ENCODE results near the gene SCAF11.

Gene SCAF11

GRCh38 chr12:45914090-45914489, 76.3 kb downstream of the SCAF11 start:
- peak; percentile 30 for DNase-seq (ENCODE audit: low spot score)
- TF ChIP-seq CTCF (IDR thresholded peaks at IDR 0.05; ENCODE audit: extremely low read depth, missing control alignments) = no peak

DNA sequence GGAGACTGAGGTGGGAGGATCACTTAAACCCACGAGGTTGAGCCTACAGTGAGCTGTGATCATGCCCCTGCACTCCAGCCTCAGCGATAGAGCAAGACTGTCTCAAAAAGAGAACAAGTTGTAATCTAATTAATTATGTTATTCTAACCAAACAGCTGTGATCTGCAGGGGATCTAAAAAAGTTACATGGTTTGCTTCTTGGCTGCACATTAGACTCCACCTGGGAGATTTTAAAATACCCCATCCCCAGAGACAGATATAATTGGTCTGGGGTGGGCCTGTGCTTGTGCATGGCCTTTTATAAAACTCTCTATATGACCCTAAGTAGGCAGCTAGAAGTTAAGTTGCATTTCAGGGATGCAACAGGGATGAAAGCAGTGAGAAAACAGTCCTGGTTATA, 76.7 kb downstream of the SCAF11 start:
- no peak for DNase-seq (ENCODE audit: low spot score)
- TF ChIP-seq CTCF (IDR thresholded peaks at IDR 0.05; ENCODE audit: extremely low read depth, missing control alignments) = no peak

DNA sequence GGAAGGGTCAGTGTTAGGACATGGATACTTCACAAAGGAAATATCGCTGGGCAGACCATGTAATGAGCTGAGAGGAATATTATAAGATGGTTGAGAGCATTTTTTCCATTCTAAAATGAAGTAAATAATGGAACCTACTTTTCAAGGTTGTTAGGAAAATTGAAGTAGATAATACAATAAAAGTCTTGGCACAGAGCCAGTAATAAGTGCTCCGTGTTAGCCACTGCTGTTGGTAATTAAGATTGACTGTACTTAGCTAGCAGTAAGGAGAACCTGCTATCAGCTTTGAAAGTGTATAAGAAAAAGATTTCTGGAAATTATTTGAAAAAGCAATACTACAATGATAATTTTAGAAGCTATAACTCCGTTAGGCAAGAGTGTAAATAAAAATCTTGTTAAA, 77.6 kb downstream of the SCAF11 start:
- no peak for DNase-seq (ENCODE audit: low spot score)
- TF ChIP-seq CTCF (IDR thresholded peaks at IDR 0.05; ENCODE audit: extremely low read depth, missing control alignments) = no peak

- no peak for DNase-seq (ENCODE audit: low spot score)
- no peak for TF ChIP-seq CTCF (IDR thresholded peaks at IDR 0.05; ENCODE audit: extremely low read depth, missing control alignments)
These were observed 81.2 kb downstream of the SCAF11 start for GRCh38 chr12:45909041-45909713.

- DNase-seq (ENCODE audit: low spot score) = peak; percentile 23
These were observed 82.4 kb downstream of the SCAF11 start for GRCh38 chr12:45907955-45908354.

DNA sequence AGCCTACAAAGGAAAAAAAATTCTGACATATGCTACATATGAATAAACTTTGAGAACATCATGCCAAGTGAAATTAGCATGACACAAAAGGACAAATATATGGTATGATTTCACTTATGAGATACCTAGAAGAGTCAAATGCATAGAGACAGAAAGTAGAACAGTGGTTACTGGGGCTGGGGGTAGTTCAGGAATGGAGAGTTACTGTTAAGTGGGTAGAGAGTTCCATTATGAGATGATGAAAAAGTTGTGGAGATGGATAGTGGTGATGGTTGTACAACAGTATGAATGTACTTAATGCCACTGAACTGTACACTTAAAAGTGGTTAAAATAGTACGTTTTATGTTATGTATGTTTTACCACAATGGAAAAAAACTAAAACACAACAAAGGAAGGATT, 92.3 kb downstream of the SCAF11 start:
- DNase-seq (ENCODE audit: low spot score) = no peak
- no peak for TF ChIP-seq CTCF (IDR thresholded peaks at IDR 0.05; ENCODE audit: extremely low read depth, missing control alignments)

More at GRCh38 chr12:45907955-45908354, 82.4 kb downstream of the SCAF11 start:
- no peak for TF ChIP-seq CTCF (IDR thresholded peaks at IDR 0.05; ENCODE audit: extremely low read depth, missing control alignments)

GRCh38 chr12:45895961-45896360, 94.4 kb downstream of the SCAF11 start:
- no peak for TF ChIP-seq CTCF (IDR thresholded peaks at IDR 0.05; ENCODE audit: extremely low read depth, missing control alignments)
- no peak for DNase-seq (ENCODE audit: low spot score)

Measured in GM20000 (cell line).